GM12878 (cell line): ENCODE data around the gene ADGB. TPM values are rescaled to one million over a fixed set of nuclear protein-coding genes. Genes with fewer than 3 reads are reported as not detected.

Experiments
- ATAC-seq: fragments of 200-7000 bp; cut with Tn5 transposase; 3 replicates; pipeline ENCODE4 v1.9.1; 2020; ENCODE audit warnings: mild to moderate bottlenecking, moderate library complexity
- BruUV-seq: library from RNA; stranded (reverse); fragments of 400-500 nt; replicated peaks from 2 replicates; lab custom pipeline; 2021; lab: Mats Ljungman, UMichigan
- CTCF ChIA-PET: fragments of 300-600 bp; sonication (Branson Sonifier 250); formaldehyde crosslinking; extraction: SDS; loops from one replicate; lab custom pipeline; 2021; ENCODE audit warnings: inconsistent platforms; lab: Yijun Ruan, JAX
- POLR2A ChIA-PET: fragments of 350-600 bp; formaldehyde crosslinking; extraction: SDS; loops from one replicate; lab custom pipeline; 2021; ENCODE audit warnings: inconsistent platforms; lab: Charles Lee
- RAD21 ChIA-PET: fragments of 300-600 bp; sonication (Branson Sonifier 250); formaldehyde crosslinking; loops from one replicate; lab custom pipeline; 2023; ENCODE audit warnings: antibody characterized with exemption; ENCODE audit not compliant: unreplicated experiment; lab: Charles Lee
- SMC1A ChIA-PET: fragments of 300-600 bp; sonication (Branson Sonifier 250); formaldehyde crosslinking; loops from one replicate; lab custom pipeline; 2023; ENCODE audit not compliant: unreplicated experiment, uncharacterized antibody; lab: Charles Lee
- DNase-seq: peaks from one replicate; pipeline ENCODE4 v3.0.0-alpha.2; 2011; ENCODE audit warnings: low read depth, low spot score
- FAIRE-seq: peaks from 3 replicates; lab custom pipeline; 2011; peaks lifted over from hg19 to GRCh38; lab: Jason Lieb, UNC
- H2AFZ ChIP-seq: 2 replicates; pipeline ENCODE4 v1.6.0; 2011; ENCODE audit warnings: low read depth, low read length, control low read depth; ENCODE audit not compliant: control insufficient read depth
- H3K27ac ChIP-seq: 2 replicates; pipeline ENCODE4 v1.5.1; 2011; ENCODE audit warnings: control low read depth; ENCODE audit not compliant: control insufficient read depth, insufficient read depth
- H3K27me3 ChIP-seq, 2 experiments: replicated peaks in 1 of 2; 2 replicates each; pipeline versions ENCODE4 v1.6.0 to v1.6.1; 2011; ENCODE audit warnings: low read length in 1 of 2; ENCODE audit not compliant: control insufficient read depth in 2 of 2, insufficient read depth in 2 of 2
- H3K36me3 ChIP-seq, 2 experiments: 2 replicates each; pipeline ENCODE4 v1.5.1; 2011; ENCODE audit warnings: low read length in 1 of 2; ENCODE audit not compliant: control insufficient read depth in 2 of 2, insufficient read depth in 2 of 2
- H3K4me1 ChIP-seq: 2 replicates; pipeline ENCODE4 v1.6.1; 2011; ENCODE audit warnings: mild to moderate bottlenecking, low read length, moderate library complexity, mixed read lengths; ENCODE audit not compliant: control insufficient read depth, insufficient read depth
- H3K4me2 ChIP-seq: 2 replicates; pipeline ENCODE4 v1.6.0; 2011; ENCODE audit warnings: control low read depth; ENCODE audit not compliant: control insufficient read depth, insufficient read depth
- H3K4me3 ChIP-seq: fragments of 200-600 bp; sonication (generic); 2 replicates; pipeline ENCODE4 v1.5.1; 2016
- H3K79me2 ChIP-seq: 2 replicates; pipeline ENCODE4 v1.6.0; 2011; ENCODE audit warnings: low read length; ENCODE audit not compliant: control insufficient read depth, insufficient read depth
- H3K9ac ChIP-seq: 2 replicates; pipeline ENCODE4 v1.8.0; 2011; ENCODE audit warnings: low read length, control low read depth, mixed read lengths; ENCODE audit not compliant: control insufficient read depth, insufficient read depth
- H3K9me3 ChIP-seq: replicated peaks from 3 replicates; pipeline ENCODE4 v1.5.1; 2011; ENCODE audit warnings: mild to moderate bottlenecking, low read length; ENCODE audit not compliant: control insufficient read depth, insufficient read depth
- H4K20me1 ChIP-seq: 2 replicates; pipeline ENCODE4 v1.6.0; 2011; ENCODE audit not compliant: control insufficient read depth, insufficient read depth
- BHLHE40 ChIP-seq, 2 experiments: fragments of 450-650 bp in 1 of 2; IDR thresholded peaks; 2 replicates each; pipeline ENCODE4 v1.6.1; 2011 to 2017; ENCODE audit warnings: low read depth in 2 of 2, borderline replicate concordance in 1 of 2, improper control_type of control experiment in 1 of 2, low read length in 1 of 2, mild to moderate bottlenecking in 1 of 2
- E2F4 ChIP-seq: IDR thresholded peaks from 2 replicates; pipeline ENCODE4 v1.6.1; 2012; ENCODE audit warnings: low read depth, low read length, improper control_type of control experiment
- IRF4 ChIP-seq: IDR thresholded peaks from 2 replicates; pipeline ENCODE4 v1.6.1; 2011; ENCODE audit warnings: low read depth, low read length
- RELB ChIP-seq: fragments of 450-650 bp; IDR thresholded peaks from 2 replicates; pipeline ENCODE4 v1.6.1; 2017; ENCODE audit warnings: low read depth, mild to moderate bottlenecking, moderate library complexity
- SMARCA5 ChIP-seq: fragments of 450-650 bp; IDR thresholded peaks from 2 replicates; pipeline ENCODE4 v1.6.1; 2017; ENCODE audit warnings: mild to moderate bottlenecking
- SREBF1 ChIP-seq: IDR thresholded peaks from 2 replicates; pipeline ENCODE4 v1.6.1; 2012; ENCODE audit warnings: mild to moderate bottlenecking, low read length
- SREBF2 ChIP-seq: IDR thresholded peaks from 2 replicates; pipeline ENCODE4 v1.6.1; 2012; ENCODE audit warnings: mild to moderate bottlenecking, low read length
- ZNF207 ChIP-seq: fragments of 450-650 bp; IDR thresholded peaks from 2 replicates; pipeline ENCODE4 v1.6.1; 2014; ENCODE audit warnings: antibody characterized with exemption, mild to moderate bottlenecking, borderline replicate concordance
- ZZZ3 ChIP-seq: IDR thresholded peaks from 2 replicates; pipeline ENCODE4 v1.6.1; 2011; ENCODE audit warnings: low read depth; ENCODE audit not compliant: control insufficient read depth, insufficient read length
- WGBS: methylation state at CpG from one replicate; pipeline ENCODE4 v1.1.6; 2016; ENCODE audit warnings: low lambda C conversion rate; ENCODE audit not compliant: insufficient replicate concordance, insufficient coverage; ENCODE audit errors: missing lambda C conversion rate; 5-methylcytosine and 5-hydroxymethylcytosine counted together
- in situ Hi-C: fragments of 300-500 bp; cut with MboI; formaldehyde crosslinking; loops from 9 replicates; pipeline ENCODE4 v1.14.3; 2018; ENCODE audit warnings: mixed read lengths
- intact Hi-C: fragments of 100-400 bp; cut with micrococcal nuclease; formaldehyde crosslinking; loops from one replicate; pipeline ENCODE4 v1.14.2; 2022; ENCODE audit not compliant: unreplicated experiment
- polyA plus RNA-seq, 11 experiments: library from polyadenylated mRNA; depleted of rRNA in 4 of 11; unstranded in 6 of 11; stranded (reverse) in 5 of 11; fragments of >200 nt; fragmentation: Nextera tagmentation in 4 of 11; fragmentation: Illumina TruSeq in 1 of 11; extraction: Ambion mirVana in 4 of 11; extraction: Trizol in 1 of 11; gene quantifications; 1 replicate in 1 of 11; 2 replicates in 10 of 11; pipeline versions ENCODE4 v1.2.1 to v1.2.3, GENCODE V29; 2011 to 2016; ENCODE audit warnings: inconsistent platforms in 2 of 11, missing spikeins in 2 of 11, low read depth in 1 of 11
- total RNA-seq, 4 experiments: library from RNA; depleted of rRNA in 3 of 4; stranded (reverse); fragments of >200 nt in 3 of 4; fragmentation: Illumina TruSeq in 1 of 4; extraction: Trizol in 1 of 4; gene quantifications; 2 replicates each; pipeline versions ENCODE4 v1.2.1 to v1.2.3, GENCODE V29; 2013 to 2021

ADGB gene
- total and polyA plus RNA-seq, 10 of the 15 experiments (the other 5 are each of a cell fraction or from before 2014, with no cell fraction given), result not detected

GRCh38 chr6:146862508-146862919, 263.7 kb downstream of the ADGB start:
- no peaks in the 10 kb centered on the region for H3K36me3 ChIP-seq
- ChIA-PET SMC1A (no interaction called here), CTCF (interaction anchor here (0.6 to 0.9 kb wide), 2 partner anchors 402 to 1602 kb away, joined by 3 read pairs; no protein-coding TSS in a partner anchor), POLR2A (no interaction called here), RAD21 (no interaction called here)
- H3K79me2 ChIP-seq, result no peaks in the 10 kb centered on the region
- BruUV-seq, result no TSS peak
- in situ Hi-C loops, result no loop called here
- no peak overlapping the region for H3K27ac ChIP-seq
- no peaks in the 10 kb centered on the region for H4K20me1 ChIP-seq
- DNase-seq, result no peak
- H2AFZ ChIP-seq, result no peak overlapping the region
- H3K9me3 ChIP-seq, result no peaks in the 10 kb centered on the region
- no peak overlapping the region for H3K4me2 ChIP-seq
- 54% methylated on average over 4 of the region's 4 CpGs for WGBS
- FAIRE-seq, result no peak
- H3K4me1 ChIP-seq, result no peaks in the 10 kb centered on the region; the same call in 1 of the 2 replicates
- TF ChIP-seq ZZZ3 (no peak), RELB (no peak), SREBF1 (no peak), ZNF207 (no peak), SREBF2 (no peak), IRF4 (no peak), E2F4 (no peak), BHLHE40 (IDR thresholded peaks at IDR 0.05; ENCODE audit: borderline replicate concordance in 1 of 2, low read depth in 2 of 2, low read length in 1 of 2) (no peak), SMARCA5 (no peak)
- no peaks in the 10 kb centered on the region; a peak in 1 of 4 replicates for H3K27me3 ChIP-seq
- intact Hi-C loops, result no loop called here
- ATAC-seq, result no peak
- no peak overlapping the region for H3K9ac ChIP-seq
- H3K4me3 ChIP-seq, result no peak overlapping the region
